ENCODE data around the gene MAJIN. TPM values are rescaled to one million over a fixed set of nuclear protein-coding genes. Genes with fewer than 3 reads are reported as not detected.
"Not testable (repeated sequence)": the region's sequence is repeated elsewhere in the genome, so short reads cannot be mapped to it uniquely, and the experiment has no call there.

MAJIN gene
- polyA plus RNA-seq, 1 donor = not detected

DNA sequence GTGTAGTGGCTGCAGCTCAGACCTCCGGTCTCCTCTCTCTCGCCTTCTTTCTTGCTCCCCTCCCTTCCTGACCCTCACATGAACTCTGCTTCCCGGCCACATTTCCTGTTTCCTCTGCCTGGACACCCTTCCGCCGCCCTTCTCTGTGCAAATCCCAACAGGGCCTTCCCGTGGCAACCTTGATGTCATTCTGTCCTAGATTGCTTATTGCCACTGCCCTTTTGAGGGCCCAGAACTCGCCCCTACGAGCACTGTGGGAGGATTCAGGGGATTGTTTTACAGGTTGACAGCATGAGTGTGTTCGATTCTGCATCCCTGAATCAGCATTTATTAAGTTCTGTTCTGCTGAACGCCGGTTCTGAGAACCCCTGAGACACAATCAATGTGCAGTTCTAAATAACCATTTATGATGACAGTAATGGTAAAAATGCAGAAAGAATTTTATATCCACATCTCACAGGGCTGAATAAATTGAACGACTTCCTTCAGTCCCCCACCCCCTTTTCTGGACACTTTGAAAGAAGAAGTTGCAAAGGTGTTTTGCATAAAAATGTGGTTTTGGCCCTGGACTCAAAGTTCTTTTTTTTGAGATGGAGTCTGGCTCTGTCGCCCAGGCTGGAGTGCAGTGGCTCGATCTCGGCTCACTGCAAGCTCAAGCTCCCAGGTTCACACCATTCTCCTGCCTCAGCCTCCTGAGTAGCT is 18.5 kb upstream of the MAJIN start:
- peak; percentile 57 for DNase-seq

DNA sequence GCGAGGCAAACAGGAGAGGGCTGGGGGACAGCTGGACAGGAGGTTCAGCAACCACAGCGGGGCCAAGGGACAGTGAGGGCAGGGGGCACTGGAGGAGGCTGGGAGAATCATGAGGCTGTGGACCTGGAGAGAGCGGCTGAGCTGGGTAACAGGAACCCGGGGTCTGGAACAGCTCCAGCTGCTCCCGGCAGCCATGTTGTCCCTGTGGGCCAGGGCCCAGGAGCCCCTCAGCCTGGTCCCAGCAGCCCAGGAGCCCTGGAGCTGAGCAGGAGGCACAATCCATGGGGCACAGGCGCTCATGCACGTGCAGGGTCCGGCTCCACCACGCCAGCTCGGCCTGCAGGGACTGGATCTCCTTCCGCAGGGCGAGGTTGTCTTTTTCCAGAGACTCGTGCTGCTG is 17.5 kb upstream of the MAJIN start:
- DNase-seq = no peak

DNA sequence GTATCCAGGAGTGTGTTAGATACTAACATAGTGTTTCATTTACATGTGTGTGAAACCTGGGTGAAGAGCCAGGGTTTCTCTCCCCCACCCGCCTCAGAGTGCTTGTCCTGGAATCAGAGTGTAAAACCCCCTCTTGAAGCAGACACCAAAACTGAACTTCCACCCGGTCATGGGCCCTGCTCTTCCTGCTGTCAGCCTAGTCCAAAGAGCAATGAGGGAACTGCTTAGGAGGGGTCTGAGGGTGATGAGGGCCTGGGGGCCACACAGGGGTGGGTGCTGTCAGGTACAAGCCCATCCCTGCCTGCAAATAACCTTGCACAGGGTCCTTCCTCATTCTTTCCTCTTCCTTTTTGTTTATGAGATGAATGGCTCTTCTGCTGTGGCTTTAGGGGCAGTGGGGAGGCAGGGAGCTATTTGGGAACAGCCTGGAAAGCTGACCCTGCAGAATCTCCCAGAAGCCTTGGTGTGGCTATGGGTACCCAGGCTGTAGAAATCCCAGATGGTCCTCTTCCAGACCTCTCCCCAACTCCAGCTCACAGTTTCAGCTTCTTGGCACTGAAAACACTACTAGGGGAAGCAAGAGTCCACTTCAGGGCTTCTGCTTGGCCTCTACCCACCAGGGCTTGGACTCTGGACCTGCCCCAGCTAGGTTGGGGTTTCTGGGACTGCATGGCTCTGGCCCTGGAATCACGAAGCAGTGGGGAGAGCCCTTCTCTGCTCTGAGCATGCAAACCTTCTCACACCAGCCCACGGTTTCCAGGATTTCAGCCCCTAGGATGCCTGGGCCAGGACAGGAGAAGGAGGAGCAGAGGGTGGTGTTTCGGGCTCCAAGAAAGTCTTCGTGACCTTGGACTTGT is 16.3 kb upstream of the MAJIN start:
- no peak for DNase-seq

DNA sequence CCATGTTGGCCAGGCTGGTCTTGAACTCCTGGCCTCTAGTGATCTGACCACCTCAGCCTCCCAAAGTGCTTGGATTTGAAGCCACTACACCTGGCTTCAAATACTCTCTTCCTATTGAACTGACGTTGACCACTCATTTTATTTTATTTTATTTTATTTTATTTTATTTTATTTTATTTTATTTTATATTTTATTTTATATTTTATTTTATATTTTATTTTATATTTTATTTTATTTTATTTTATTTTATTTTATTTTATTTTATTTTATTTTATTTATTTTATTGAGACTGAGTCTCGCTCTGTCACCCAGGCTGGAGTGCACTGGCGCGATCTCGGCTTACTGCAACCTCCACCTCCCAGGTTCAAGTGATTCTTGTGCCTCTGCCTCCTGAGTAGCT is 11.4 kb upstream of the MAJIN start:
- DNase-seq = not testable (repeated sequence)

DNA sequence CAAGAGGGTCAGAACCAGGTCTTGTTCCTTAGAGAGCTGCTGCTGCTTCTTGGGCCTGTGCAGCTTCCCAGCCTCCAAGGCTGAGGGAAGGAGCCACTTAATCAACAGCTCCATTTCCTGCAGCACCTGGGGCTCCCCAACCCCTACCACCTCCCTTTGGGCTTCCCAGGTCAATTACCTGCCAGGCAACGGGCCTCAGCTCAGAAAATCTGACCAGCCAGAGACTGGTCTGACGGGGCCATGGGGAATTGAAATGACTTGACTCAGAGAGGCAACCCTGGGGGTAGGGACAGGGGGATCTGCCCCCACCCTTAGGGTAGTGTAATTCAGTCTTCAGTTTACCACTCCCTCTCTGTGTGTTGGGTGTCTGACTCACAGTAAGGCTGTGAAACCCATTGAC is 4.7 kb upstream of the MAJIN start:
- DNase-seq = no peak

DNA sequence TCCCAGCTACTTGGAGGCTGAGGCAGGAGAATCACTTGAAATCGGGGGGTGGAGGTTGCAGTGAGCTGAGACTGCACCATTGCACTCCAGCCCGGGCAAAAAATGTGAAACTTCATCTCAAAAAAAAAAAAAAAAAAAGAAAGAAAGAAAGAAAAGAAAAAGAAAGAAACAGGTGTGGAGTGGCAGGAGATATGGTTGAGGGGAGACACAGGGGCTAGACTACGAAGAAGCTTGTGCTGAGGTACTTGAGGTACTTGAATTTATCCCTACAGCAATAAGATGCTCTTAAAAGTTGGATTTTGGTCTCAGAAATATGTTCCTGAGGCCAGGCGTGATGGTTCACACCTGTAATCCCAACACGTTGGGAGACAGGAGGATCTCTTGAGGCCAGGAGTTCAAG is 2.2 kb upstream of the MAJIN start:
- no peak for DNase-seq

DNA sequence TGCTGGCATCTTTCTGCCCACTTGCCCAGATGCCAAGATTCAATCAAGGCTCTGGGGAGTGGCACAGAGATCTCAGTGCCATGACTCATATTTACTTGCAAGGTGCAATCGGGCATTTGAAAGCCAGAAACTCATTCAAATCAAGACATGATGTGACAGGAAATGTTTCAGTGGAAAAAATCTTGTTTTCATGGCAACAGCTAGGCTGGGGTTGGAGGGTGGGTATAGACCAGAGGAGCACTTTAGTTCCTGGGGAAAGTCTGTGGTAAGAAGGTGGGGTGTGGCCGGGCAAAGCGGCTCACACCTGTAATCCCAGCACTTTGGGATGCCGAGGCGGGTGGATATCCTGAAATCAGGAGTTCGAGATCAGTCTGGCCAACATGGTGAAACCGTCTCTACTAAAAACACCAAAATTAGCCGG is 1.2 kb downstream of the MAJIN start:
- DNase-seq = no peak

DNA sequence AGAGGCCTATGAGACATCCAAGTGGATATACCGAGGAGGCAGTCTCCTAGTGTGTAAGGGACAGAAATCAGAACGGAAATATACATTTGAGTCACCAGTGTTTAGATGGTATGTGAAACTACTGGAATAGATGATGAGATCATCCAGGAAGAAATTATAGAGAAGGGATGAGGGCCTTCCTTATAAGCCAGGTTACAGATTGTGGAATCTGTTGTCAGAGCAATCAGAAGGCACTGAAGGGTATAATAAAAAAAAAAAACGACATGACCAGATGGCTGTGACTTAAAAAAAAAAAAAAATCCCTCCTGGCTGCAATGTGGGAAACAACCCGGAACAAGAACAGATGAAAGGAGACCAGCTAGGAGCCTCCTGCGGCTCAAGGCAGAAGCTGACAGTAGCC is 2.7 kb downstream of the MAJIN start:
- DNase-seq = no peak

DNA sequence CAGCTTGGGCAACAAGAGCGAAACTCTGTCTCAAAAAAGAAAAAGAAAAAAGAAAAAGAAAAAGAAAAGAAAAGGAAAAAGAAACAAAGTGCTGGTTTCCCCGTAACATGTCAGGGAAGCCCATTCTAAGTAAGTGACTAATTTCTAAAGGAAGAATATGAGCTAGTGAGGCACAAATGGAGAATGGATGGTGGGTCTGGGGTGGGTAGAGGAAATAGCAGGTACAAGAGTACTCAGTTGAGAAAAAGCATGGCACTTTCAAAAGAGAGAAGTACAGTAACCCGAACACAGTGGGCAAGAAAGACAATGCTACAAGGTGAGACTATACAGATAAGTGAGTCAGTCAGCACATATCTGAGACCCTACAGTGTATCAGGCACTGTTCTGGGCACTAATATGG is 4.5 kb downstream of the MAJIN start:
- DNase-seq = no peak

DNA sequence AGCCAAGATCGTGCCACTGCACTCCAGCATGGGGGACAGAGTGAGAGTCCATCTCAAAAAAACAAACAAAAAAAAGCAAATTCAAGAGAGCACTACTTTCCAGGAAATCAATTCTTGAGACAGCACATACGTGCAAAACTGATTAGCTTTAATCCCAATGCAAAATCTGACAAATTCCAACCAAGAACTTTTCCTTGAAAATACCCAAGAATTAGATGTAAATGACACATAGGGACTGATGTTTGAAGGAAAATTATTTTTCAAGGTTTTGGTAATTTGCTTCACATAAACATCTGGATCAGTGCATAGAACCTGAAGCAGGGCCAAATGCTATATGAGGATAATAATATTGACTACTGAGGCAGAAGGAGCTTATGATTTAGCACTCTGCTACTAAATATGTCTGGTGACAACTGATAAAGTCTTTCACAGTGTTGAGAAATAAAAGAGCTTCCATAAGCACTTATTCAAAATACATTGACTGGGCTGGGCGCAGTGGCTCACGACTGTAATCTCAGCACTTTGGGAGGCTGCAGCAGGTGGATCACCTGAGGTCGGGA is 8.8 kb downstream of the MAJIN start:
- no peak for DNase-seq

DNA sequence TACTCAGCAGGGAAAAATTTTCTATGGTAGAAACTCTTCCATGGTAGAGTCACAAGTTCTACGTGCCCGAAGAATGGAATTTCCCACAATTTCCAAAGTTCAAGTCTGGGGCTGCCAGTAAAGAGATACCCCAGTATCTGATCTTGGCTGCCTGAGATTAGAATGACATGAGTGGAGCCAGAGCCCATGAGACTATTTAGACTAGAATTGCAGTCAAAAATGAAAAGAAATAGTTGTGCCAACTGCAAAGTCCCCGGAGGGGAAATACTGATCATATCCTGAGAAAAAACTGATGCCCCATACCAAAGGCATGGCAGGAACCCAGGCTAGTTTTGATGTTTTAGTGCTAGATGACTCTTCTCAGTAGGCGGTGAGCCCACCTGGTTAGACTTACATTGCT is 11.2 kb downstream of the MAJIN start:
- DNase-seq = no peak

DNA sequence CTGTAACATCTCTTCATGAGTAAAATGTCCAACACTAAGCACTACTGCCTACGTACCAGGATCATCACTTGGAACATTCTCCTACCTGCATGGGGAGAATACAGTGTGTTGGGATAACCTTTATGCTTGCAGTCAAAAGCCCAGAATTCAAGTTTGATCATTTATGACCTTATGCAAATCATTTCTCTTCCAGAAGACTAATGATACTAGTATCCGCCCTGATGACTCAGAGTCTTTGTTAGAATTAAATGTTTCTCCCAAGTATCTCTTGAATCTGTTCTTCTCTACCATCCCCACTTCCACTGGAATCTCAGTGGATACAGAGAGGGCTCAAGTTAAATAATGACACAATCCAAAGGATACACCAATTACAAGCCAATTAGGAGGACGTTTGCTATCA is 12.4 kb downstream of the MAJIN start:
- DNase-seq = no peak

DNA sequence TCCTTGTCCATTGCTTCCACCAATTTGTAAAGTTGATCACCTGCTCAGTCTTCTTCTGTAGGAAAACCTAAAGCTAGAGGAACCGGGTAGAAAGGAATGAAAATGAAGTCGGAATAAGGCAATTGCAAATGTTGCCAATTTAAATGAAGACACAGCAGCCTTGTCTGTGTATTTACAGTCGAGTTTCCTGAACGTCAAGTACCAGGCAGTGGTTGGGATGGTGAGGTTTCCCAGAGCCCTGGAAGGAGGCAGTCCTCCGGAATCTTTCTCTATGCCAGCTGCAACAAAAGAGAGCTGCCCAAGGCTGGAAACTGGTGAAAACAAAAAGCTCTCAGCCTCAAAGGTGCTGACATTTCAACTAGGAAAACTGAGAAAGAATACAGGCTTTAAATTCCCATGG is 17.7 kb downstream of the MAJIN start:
- DNase-seq = no peak

DNA sequence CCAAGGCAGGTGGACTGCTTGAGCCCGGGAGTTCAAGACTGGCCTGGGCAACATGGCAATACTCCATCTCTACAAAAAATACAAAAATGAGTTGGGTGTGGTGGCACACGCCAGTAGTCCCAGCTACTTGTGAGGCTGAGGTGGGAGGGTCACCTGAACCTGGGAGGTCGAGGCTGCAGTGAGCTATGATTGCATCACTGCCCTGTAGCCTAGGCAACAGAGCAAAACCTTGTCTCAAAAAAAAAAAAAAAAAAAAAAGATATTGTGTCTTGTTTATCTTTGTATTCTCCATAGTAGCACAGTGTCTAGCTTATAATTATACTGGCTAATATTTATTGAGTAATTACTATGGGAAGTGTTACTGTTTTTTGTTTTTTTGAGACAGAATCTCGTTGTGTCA is 20.4 kb downstream of the MAJIN start:
- no peak for DNase-seq

DNA sequence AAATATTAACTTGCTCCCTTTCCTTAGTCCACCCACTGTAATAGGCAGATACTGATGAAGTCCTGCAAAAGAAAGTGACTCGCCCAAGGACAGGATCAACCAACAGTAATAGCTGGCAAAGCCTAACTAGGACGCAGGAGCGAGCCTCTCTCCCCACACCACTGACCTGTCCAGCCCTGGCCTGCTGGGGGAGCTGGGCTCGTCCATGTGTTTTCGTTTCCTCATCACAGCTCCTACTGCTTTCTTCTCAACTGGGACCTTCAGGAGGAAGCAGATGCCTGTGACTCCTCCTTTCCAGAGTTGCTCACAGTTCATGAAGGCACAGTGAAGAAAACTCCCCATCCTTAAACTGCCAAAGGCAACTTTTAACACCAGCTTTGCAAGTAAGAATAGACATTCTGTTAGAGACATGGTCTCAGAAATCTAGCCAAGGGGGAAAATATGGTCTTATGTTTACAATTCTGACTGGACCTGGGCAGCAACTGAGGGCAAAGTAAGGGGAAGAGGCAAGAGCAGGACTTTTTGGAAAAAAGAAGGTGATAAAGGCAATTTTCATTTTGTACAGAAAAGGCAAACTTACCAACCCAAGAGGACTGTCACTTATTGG is 24.6 kb downstream of the MAJIN start:
- no peak for DNase-seq

DNA sequence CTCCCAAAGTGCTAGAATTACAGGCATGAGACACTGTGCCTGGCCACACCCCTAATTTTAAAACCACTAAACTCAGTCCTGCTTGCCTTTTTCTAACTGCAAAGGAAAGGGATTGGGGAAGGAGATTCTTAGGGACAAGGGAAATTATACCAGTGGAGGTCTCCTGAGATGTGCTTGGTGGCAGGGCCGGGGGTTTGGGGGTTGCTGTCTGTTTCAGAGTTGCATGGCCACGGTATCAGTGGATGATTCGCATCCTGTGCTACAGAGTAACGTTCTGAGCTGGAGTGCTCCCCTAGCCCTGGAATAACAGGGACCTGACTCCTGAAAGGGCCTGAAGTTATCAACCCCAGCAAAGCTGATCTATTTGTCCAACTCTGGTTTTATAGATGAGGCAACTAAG is 35.4 kb downstream of the MAJIN start:
- no peak for DNase-seq

DNA sequence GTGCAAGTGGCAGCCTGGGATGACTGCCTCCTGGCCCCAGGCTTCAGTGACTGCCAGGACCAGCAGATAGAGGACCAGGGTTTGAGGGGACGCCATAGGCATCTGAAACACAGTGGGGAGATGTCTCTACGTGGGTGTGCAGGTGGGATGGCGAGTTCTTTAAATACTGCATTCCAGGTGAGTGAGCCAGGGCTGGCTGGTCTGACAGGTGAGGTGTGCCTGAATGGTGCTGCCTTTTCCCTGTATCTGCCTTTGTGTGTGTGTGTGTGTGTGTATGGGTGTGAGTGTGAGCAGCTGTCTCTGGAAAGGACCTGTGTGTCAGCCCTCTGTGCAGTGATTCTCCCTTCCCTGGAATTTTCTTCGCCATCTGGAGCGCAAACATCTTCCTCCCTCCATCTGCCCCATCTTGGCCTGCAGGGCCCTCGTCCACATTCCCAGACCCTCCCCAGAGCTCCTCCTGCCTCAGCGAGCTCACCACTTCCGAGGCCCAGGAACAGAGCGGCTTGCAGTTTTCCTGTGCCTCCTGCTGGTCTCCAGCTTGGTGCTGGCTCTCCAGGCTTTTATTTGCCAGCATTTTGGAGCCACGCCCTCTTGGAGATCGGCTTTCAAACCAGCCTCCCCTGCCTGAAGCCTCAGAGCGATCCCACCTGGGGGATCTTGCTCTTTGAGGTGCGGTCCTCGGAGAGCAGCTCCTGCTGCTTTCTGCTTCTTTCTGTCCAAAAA is 36.4 kb downstream of the MAJIN start, which contains the start of gene GPHA2:
Gene GPHA2 (minus strand): TSS at position 535 of the 723 bp plus-strand sequence. CDS start 433 bp downstream, at position 102.
- no peak for DNase-seq

DNA sequence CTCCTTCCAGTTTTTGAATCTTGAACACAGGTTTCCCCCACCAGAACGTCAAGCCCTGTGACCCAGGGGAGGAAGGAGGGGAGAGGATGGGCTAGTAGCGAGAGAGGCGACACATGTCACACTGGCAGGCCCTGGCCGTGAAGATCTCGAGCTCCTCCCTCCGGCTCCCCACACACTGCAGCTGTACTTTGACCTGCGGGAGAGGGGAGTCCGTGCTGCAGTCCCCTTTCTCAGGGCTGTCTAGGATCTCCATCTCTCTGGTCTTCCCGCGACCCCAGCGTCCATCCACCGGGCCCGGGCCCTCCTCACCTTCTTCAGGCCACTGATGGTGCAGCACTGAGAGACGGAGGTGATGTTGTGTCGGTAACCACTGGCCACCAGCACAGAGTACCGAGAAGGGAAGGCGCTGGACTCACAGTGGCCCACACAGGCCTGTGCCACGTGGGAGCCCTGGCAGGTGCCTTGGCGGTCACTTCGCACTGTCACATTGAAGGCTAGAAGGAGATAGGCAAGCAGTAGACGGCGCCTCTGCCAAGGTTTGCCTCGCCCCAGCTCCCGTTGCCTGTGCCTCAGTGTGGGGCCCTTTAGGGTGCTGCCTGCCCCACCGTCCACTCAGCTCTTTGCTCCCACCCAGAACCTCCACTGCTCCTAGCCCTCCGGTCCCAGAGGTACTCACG is 37.1 kb downstream of the MAJIN start:
- no peak for DNase-seq

DNA sequence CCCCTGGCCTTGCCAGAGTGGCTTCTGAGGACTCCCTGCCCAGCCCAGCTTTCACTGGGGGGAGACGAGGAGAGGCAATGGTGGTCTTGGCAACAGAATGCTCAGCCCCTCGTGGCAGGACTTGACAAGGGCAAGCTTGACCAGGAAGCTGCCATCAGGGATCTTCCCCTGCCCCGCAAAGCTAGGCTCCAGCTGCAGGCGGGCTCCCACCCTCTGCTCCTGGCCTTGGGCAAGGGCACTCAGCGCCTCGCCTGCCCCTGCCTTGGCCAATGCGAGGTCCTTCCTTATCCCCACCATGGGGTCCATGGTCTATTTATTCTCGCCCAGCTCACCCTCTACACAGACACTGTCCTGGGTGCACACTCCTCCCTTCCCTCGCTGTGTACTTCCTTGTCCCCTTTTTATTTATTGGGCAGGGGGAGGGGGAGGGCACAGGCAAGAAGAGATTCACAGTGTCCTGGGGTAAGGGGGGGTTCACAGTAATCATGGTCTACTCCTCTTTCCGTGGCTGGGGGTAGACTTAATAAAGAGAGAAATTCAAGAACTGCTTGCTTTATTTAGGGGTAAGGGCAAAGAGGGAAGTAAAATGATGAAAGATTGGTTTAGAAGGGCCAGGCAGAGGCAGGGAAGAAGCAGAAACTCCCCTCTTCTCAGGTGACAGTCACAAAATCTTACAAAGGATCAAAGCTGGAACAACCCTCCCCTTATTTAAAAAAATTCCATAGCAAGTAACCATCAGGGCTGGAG is 37.8 kb downstream of the MAJIN start:
- no peak for DNase-seq

DNA sequence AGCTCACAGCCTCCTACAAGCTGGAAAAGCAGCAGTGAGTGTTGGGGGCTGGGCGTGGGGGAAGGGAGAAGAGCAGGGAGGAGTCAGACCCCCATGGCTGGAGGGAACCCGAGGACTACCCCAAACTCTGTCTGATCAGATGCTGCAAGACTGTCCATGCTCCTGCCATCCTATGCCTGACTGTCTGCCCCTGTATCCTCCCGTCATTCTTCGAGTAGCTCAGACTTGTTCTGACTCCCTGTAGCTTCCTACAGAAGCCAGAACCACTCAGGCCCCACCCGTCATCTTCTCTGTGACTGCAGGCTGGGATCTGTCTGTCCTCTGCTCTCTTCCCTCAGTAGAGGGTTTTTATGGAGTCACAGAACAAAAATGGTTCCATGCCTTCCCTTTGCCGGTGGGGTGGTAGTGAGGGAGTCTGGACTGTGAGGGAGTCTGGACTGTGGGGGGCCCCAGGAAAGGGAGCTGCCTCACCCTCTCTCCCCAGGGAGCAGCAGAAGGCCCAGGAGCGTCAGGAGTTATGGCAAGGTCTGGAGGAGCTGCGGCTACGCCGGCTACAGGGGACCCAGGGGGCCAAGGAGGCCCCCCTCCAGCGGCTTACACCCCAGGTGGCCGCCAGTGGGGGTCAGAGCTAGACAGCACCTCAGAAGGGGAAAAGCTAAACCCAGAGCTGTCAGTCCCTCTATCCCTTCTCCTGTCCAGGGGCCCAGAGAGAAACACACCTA is 38.5 kb downstream of the MAJIN start:
- DNase-seq = no peak

DNA sequence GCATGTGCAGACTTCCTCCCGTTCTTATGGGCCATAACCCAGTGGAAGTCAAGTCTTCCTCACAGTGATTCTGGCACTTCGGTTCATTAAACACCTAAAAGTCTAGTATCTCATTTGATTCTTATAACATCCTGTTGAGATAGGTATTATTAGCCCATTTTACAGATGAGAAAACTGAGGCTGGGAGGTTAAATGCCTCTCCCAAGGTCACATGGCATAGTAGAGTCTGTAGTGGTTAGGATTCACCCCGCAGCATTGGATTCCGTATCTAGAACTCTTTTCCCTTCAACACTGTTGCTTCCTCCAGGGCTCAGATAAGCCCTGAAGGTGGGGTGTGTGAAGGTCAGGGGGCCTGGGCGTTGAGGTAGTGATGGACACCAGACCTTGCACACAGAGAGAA is 39.6 kb downstream of the MAJIN start:
- no peak for DNase-seq
